ENCODE measurements around the gene ARHGEF7.

Gene ARHGEF7

DNA sequence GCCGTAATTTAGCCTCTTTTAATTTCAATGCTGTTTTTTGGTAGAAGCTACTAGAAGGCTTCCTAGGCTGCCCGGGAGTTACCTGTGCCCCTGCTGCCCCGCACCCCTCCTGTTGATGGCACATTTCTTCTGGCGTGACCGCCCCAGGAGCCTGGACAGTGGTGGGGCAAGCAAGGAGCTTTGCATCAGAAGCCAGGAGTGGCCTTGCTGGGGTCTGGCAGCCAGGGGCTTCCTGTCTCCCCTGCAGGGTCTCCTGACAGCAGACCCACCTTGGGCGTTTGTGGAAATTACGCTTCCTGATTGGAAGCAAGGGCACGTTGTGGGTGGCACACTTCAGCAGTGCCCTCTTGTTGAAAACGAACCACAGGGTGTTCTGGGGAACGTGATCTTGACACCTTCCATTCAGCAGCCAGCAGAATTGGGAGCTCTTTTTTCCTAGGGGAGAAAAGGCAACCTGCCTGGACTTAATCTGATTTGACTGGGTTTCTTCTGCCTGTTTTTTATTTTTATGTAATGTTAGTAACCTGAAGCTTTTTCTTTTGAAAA, 115.3 kb downstream of the ARHGEF7 start:
- Histone ChIP-seq H3K4me1 (ENCODE audit: control insufficient read depth in 1 of 2, insufficient read depth in 2 of 2, low read length in 2 of 2) (no peaks in the 10 kb centered on the region), H3K9me3 (ENCODE audit: control insufficient read depth in 1 of 2, low read length in 2 of 2) (no peaks in the 10 kb centered on the region), H3K36me3 (ENCODE audit: control insufficient read depth in 1 of 2, insufficient read depth in 2 of 2, low read length in 2 of 2) (peaks cover 14 to 52% of the 10 kb centered on the region in 2 donors), H3K9ac (ENCODE audit: low read depth in 1 of 2, low read length in 2 of 2) (no peak overlapping the region), H3K4me3 (ENCODE audit: low read depth in 1 of 2, low read length in 2 of 2) (no peak overlapping the region), H3K27me3 (ENCODE audit: control insufficient read depth in 1 of 2, insufficient read depth in 2 of 2, low read length in 2 of 2) (no peaks in the 10 kb centered on the region), H3K27ac (ENCODE audit: low read depth, low read length) (no peak overlapping the region)

DNA sequence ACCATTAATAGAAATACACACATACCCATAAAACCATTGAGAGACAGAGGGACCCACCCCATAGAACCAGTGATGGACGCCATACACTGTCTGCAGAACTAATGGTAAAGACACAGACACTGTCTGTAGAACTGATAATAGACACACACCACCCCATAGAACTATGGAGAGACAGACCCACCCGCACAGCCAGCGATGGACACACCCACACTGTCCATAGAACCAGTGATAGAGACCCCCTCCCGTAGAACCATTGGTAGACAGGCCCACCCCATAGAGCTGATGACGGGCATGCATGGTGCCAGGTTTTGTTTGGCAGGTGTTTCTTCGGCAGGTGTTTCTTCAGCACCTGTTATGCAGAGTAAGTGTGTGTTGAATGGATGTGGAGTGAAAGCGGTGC, 117.1 kb downstream of the ARHGEF7 start:
- no peak overlapping the region for H3K9ac ChIP-seq (ENCODE audit: low read depth in 1 of 2, low read length in 2 of 2)
- H3K27me3 ChIP-seq (ENCODE audit: control insufficient read depth in 1 of 2, insufficient read depth in 2 of 2, low read length in 2 of 2), result no peaks in the 10 kb centered on the region
- H3K4me1 ChIP-seq (ENCODE audit: control insufficient read depth in 1 of 2, insufficient read depth in 2 of 2, low read length in 2 of 2), result no peaks in the 10 kb centered on the region
- no peaks in the 10 kb centered on the region for H3K9me3 ChIP-seq (ENCODE audit: control insufficient read depth in 1 of 2, low read length in 2 of 2)
- H3K36me3 ChIP-seq (ENCODE audit: control insufficient read depth in 1 of 2, insufficient read depth in 2 of 2, low read length in 2 of 2), result peaks cover 8 to 47% of the 10 kb centered on the region in 2 donors
- no peak overlapping the region for H3K27ac ChIP-seq (ENCODE audit: low read depth, low read length)
- no peak overlapping the region for H3K4me3 ChIP-seq (ENCODE audit: low read depth in 1 of 2, low read length in 2 of 2)

DNA sequence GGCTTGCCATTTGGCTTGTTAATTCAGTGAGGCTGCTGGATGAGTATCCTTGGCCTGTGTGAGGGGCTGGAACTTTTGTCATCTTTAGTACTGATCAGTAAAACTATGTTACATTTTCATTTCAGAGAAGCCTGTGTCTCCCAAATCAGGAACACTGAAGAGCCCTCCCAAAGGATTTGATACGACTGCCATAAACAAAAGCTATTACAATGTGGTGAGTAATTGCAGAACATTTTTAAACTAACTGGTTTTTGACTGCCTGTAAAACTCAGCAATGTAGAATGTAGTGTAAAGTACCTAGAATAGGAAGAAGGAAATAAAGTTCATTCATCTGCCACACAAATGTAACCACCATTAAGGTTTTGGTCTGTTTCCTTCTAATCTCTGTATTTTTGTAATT, 118.0 kb downstream of the ARHGEF7 start:
- no peak overlapping the region for H3K9ac ChIP-seq (ENCODE audit: low read depth in 1 of 2, low read length in 2 of 2)
- no peaks in the 10 kb centered on the region for H3K9me3 ChIP-seq (ENCODE audit: control insufficient read depth in 1 of 2, low read length in 2 of 2)
- H3K36me3 ChIP-seq (ENCODE audit: control insufficient read depth in 1 of 2, insufficient read depth in 2 of 2, low read length in 2 of 2), result peaks cover 8 to 40% of the 10 kb centered on the region in 2 donors
- no peak overlapping the region for H3K27ac ChIP-seq (ENCODE audit: low read depth, low read length)
- no peaks in the 10 kb centered on the region for H3K27me3 ChIP-seq (ENCODE audit: control insufficient read depth in 1 of 2, insufficient read depth in 2 of 2, low read length in 2 of 2)
- no peaks in the 10 kb centered on the region for H3K4me1 ChIP-seq (ENCODE audit: control insufficient read depth in 1 of 2, insufficient read depth in 2 of 2, low read length in 2 of 2)
- H3K4me3 ChIP-seq (ENCODE audit: low read depth in 1 of 2, low read length in 2 of 2), result no peak overlapping the region

DNA sequence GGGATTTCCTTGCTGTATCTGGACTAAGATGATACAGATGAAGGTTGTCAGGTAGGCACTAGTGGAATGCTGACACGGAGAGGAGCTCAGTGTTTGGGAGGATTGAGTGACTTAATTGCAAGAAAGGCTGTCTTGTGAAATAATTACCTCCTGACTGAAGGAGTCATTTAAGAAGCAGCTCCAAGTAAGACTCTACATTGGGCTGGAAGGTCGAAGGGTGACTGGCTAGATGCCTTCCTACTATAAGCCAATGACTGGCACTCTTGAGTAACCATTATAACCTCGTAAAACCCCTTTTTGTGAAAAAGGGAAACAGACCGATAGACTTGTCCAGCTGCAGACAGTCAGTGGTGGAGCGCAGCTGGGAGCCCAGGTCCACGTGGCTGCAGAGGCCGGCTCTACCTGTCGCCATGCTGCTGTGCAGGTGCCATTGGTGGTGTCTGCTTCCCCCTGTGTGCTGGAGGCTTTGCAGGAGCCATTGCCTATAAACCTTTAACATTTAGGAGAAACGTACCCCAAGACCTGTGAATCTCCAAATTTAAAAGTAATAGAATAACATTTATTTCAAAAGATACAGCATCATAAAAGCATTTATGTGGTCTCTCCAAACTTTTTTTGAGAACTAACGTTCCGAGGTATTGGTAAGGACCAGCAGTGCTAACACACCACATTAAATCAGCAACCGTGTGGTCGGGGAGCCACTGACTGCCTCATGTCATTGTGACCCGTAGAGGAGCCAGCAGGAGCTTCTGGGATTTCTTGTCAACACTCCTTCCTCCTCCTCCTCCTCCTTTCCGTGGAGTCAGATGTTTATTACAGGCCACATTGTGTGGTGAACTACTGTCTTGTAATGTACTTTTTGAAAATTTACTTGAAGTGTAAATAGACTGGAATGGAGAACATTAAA, 124.9 kb downstream of the ARHGEF7 start:
- Histone ChIP-seq H3K4me3 (ENCODE audit: low read depth in 1 of 2, low read length in 2 of 2) (no peak overlapping the region), H3K27me3 (ENCODE audit: control insufficient read depth in 1 of 2, insufficient read depth in 2 of 2, low read length in 2 of 2) (no peaks in the 10 kb centered on the region), H3K36me3 (ENCODE audit: control insufficient read depth in 1 of 2, insufficient read depth in 2 of 2, low read length in 2 of 2) (peaks cover 11 to 31% of the 10 kb centered on the region in 2 donors), H3K9ac (ENCODE audit: low read depth in 1 of 2, low read length in 2 of 2) (no peak overlapping the region), H3K27ac (ENCODE audit: low read depth, low read length) (no peak overlapping the region), H3K9me3 (ENCODE audit: control insufficient read depth in 1 of 2, low read length in 2 of 2) (no peaks in the 10 kb centered on the region), H3K4me1 (ENCODE audit: control insufficient read depth in 1 of 2, insufficient read depth in 2 of 2, low read length in 2 of 2) (no peaks in the 10 kb centered on the region)

DNA sequence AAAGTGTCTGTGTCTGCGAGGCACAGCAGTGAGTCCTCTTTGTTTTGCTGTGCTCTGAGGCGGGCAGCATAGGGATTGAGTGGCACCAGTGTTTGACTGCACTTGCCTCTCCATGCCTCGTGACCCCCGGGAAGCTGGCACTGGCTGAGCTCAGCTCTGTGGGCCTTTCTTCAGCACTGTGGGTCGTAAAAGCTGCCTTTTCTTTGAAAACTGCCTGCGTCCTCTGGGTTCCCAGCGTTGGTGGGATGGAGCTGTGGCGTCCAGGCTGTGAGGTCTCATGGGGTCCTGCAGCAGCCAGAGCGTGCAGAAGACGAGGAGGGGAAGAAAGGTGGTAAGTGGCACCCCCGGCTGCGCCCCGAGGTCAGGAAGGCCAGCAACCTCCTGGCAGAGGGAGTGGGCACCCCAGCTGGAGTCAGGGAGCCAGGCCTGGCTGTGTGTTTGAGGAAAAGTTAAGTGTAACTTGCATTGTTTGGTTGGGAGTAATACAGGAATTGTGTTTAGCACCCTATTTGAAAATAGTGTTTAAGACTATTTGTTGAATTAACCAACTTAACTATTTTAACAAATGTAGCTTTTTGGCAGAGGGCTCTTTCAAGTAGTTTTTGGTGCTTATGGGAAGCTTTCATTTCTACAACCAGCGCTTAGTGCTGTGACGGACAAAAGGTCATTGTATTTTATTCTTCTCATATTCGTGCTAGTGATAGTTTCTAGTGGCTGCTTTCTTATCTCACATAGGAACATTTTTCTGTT, 126.1 kb downstream of the ARHGEF7 start:
- Histone ChIP-seq H3K9ac (ENCODE audit: low read depth in 1 of 2, low read length in 2 of 2) (no peak overlapping the region), H3K27ac (ENCODE audit: low read depth, low read length) (no peak overlapping the region), H3K9me3 (ENCODE audit: control insufficient read depth in 1 of 2, low read length in 2 of 2) (no peaks in the 10 kb centered on the region), H3K4me1 (ENCODE audit: control insufficient read depth in 1 of 2, insufficient read depth in 2 of 2, low read length in 2 of 2) (no peaks in the 10 kb centered on the region), H3K4me3 (ENCODE audit: low read depth in 1 of 2, low read length in 2 of 2) (no peak overlapping the region), H3K27me3 (ENCODE audit: control insufficient read depth in 1 of 2, insufficient read depth in 2 of 2, low read length in 2 of 2) (no peaks in the 10 kb centered on the region), H3K36me3 (ENCODE audit: control insufficient read depth in 1 of 2, insufficient read depth in 2 of 2, low read length in 2 of 2) (peaks cover 15 to 37% of the 10 kb centered on the region in 2 donors)

DNA sequence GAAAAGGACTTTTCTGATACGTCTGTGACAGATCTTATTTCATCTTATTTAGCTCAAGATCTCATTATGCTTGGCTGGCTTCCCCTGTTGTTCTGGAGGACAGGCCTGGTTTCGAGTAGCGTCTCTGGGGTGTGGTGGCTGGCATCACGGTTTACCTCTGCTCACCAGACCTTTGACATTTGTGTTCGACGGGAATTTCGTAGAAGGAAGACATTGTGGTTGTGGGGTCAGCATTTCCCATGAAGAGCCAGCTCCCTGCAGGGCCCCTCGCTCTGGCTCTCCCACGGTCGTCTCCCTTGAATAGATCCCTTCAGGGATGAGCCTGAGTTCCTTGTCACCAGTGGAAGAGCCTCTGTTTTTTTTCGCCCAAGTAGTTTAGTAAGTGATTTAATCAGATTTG, 126.8 kb downstream of the ARHGEF7 start:
- Histone ChIP-seq H3K27ac (ENCODE audit: low read depth, low read length) (no peak overlapping the region), H3K36me3 (ENCODE audit: control insufficient read depth in 1 of 2, insufficient read depth in 2 of 2, low read length in 2 of 2) (peaks cover 17 to 44% of the 10 kb centered on the region in 2 donors), H3K4me3 (ENCODE audit: low read depth in 1 of 2, low read length in 2 of 2) (no peak overlapping the region), H3K9ac (ENCODE audit: low read depth in 1 of 2, low read length in 2 of 2) (no peak overlapping the region), H3K9me3 (ENCODE audit: control insufficient read depth in 1 of 2, low read length in 2 of 2) (no peaks in the 10 kb centered on the region), H3K27me3 (ENCODE audit: control insufficient read depth in 1 of 2, insufficient read depth in 2 of 2, low read length in 2 of 2) (no peaks in the 10 kb centered on the region), H3K4me1 (ENCODE audit: control insufficient read depth in 1 of 2, insufficient read depth in 2 of 2, low read length in 2 of 2) (no peaks in the 10 kb centered on the region)

DNA sequence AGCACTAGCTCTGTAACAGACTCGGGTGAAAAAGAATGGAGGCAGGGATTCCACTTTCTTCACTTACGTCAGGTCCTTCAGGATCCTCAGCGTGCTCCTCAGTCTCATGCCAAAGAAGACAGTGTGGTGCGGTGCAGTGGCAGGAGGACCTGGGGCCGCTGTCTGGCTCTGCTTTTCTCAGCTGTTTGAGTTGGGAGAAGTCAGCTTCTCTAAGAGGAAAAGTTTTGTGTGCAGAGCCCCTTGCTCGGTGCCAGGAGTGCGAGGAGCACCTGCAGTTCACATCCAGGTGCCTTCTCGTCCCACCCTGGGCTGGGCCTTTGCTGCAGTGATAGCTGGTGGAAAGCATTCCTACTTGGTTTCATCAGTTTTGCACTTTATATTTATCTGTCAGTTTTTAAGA, 127.5 kb downstream of the ARHGEF7 start:
- Histone ChIP-seq H3K9me3 (ENCODE audit: control insufficient read depth in 1 of 2, low read length in 2 of 2) (no peaks in the 10 kb centered on the region), H3K36me3 (ENCODE audit: control insufficient read depth in 1 of 2, insufficient read depth in 2 of 2, low read length in 2 of 2) (peaks cover 17 to 48% of the 10 kb centered on the region in 2 donors), H3K4me1 (ENCODE audit: control insufficient read depth in 1 of 2, insufficient read depth in 2 of 2, low read length in 2 of 2) (no peaks in the 10 kb centered on the region), H3K27ac (ENCODE audit: low read depth, low read length) (no peak overlapping the region), H3K9ac (ENCODE audit: low read depth in 1 of 2, low read length in 2 of 2) (no peak overlapping the region), H3K4me3 (ENCODE audit: low read depth in 1 of 2, low read length in 2 of 2) (no peak overlapping the region), H3K27me3 (ENCODE audit: control insufficient read depth in 1 of 2, insufficient read depth in 2 of 2, low read length in 2 of 2) (no peaks in the 10 kb centered on the region)

DNA sequence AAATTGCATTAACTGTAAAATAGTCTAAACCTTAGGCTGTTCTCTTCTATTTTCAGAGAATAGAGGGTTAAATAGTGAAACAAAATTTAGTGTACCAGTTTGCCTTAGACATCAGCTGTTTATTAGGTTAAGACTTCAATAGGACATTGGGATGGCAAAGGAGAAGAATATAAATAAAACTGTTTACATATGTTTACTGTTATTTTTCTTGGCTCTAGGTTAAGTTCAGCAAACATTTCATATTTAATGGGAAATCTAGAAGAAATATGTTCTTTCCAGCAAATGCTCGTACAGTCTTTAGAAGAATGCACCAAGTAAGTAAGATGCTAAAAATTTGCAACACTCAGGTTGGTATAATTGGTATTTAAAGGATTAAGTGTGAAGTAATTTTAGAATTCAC, 128.9 kb downstream of the ARHGEF7 start:
- H3K9me3 ChIP-seq (ENCODE audit: control insufficient read depth in 1 of 2, low read length in 2 of 2), result no peaks in the 10 kb centered on the region

DNA sequence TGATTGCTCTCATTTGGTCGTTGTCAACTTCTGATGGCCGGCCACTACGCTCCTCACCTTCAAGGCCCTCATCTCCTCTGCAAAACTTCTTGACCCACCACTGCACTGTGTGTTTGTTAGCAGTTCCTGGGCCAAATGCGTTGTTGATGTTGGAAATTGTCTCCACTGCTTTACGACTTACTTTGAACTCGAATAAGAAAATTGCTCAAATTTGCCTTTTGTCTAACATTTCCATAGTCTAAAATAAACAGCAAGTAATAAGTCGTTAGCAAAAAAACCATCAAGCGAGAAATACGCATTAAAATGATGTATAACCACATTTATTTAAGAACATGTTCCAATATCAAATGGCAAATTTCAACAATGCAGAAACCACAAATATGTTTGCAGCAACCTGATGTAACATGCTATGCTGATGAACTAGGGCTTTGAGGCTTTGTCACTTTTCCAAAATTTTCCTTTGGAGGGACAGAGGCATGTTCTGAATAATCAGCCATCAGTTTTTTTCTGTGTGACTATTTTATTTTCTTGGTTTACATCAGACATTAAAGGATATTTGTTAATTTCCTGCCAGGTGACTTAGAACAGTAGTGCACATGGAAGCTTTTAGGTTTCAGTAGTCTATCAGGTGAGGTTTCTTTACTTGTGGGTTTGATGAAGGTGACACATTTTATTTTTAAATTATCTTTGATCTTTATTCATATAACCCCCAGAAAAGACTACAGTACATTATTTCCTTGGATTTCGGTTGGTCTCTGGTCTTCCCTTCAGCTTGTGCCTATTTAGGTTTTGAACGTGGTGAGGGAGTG, 130.7 kb downstream of the ARHGEF7 start:
- no peaks in the 10 kb centered on the region for H3K4me1 ChIP-seq (ENCODE audit: control insufficient read depth in 1 of 2, insufficient read depth in 2 of 2, low read length in 2 of 2)
- H3K36me3 ChIP-seq (ENCODE audit: control insufficient read depth in 1 of 2, insufficient read depth in 2 of 2, low read length in 2 of 2), result peaks cover 21 to 65% of the 10 kb centered on the region in 2 donors
- no peak overlapping the region for H3K4me3 ChIP-seq (ENCODE audit: low read depth in 1 of 2, low read length in 2 of 2)
- H3K27me3 ChIP-seq (ENCODE audit: control insufficient read depth in 1 of 2, insufficient read depth in 2 of 2, low read length in 2 of 2), result no peaks in the 10 kb centered on the region
- no peaks in the 10 kb centered on the region for H3K9me3 ChIP-seq (ENCODE audit: control insufficient read depth in 1 of 2, low read length in 2 of 2)
- H3K27ac ChIP-seq (ENCODE audit: low read depth, low read length), result no peak overlapping the region
- no peak overlapping the region for H3K9ac ChIP-seq (ENCODE audit: low read depth in 1 of 2, low read length in 2 of 2)

More for the DNA sequence above, 128.9 kb downstream of the ARHGEF7 start:
- no peaks in the 10 kb centered on the region for H3K4me1 ChIP-seq (ENCODE audit: control insufficient read depth in 1 of 2, insufficient read depth in 2 of 2, low read length in 2 of 2)
- no peak overlapping the region for H3K4me3 ChIP-seq (ENCODE audit: low read depth in 1 of 2, low read length in 2 of 2)
- H3K9ac ChIP-seq (ENCODE audit: low read depth in 1 of 2, low read length in 2 of 2), result no peak overlapping the region
- H3K27me3 ChIP-seq (ENCODE audit: control insufficient read depth in 1 of 2, insufficient read depth in 2 of 2, low read length in 2 of 2), result no peaks in the 10 kb centered on the region
- H3K27ac ChIP-seq (ENCODE audit: low read depth, low read length), result no peak overlapping the region
- peaks cover 17 to 58% of the 10 kb centered on the region in 2 donors for H3K36me3 ChIP-seq (ENCODE audit: control insufficient read depth in 1 of 2, insufficient read depth in 2 of 2, low read length in 2 of 2)
